Forelimb muscle (tissue), 1 donor: ENCODE measurements around the gene DEK. TPM values are rescaled to one million over a fixed set of nuclear protein-coding genes. Genes with fewer than 3 reads are reported as not detected.
"Not testable (repeated sequence)": the region's sequence is repeated elsewhere in the genome, so short reads cannot be mapped to it uniquely, and the experiment has no call there.

Experiments
- DNase-seq: peaks from one replicate; pipeline ENCODE4 v3.0.0-alpha.2; 2013; ENCODE audit warnings: low read depth
- polyA plus RNA-seq: library from polyadenylated mRNA; unstranded; fragments of 120-200 nt; gene quantifications from one replicate; pipeline ENCODE4 v1.2.1, GENCODE V29; 2013; ENCODE audit not compliant: insufficient read length

DEK gene, protein sequence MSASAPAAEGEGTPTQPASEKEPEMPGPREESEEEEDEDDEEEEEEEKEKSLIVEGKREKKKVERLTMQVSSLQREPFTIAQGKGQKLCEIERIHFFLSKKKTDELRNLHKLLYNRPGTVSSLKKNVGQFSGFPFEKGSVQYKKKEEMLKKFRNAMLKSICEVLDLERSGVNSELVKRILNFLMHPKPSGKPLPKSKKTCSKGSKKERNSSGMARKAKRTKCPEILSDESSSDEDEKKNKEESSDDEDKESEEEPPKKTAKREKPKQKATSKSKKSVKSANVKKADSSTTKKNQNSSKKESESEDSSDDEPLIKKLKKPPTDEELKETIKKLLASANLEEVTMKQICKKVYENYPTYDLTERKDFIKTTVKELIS
- 105 TPM for polyA plus RNA-seq

DNA sequence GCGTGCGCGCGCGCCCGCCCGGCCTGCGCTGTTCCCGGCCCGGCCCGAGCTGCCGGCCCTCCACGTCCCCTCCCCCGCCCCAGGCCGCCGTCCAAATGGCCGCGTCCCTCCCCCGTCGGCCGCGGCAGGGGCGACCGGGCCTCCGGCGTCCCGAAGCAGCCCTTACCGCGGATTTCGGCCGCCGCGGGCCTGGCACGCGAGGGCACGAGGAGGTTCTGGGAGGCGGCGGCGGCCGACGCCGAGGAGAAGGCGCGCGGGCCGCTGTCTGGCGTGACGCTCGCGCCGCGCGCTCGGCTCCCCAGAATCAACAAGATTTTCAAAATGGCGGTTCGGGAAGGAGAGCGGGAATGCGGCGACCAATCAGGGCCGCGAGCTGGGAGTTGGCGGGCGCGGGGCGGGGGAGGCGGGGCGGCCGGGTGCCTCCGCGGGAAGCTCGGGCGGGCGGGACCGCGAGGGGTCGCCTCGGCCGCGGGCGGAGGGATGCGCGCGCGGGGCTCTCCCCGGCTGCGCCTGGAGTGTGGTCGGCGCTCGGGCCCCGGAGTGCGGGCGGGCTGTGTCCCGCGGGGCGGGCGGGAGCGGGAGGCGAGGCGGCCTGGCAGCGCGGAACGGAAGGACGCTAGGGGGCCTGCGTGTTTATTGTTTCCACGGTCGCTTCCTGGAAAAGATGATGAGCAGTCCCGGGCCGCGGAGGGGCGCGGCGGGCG lies at the start of gene DEK:
TSS of gene DEK (minus strand) at position 312 of the 704 bp plus-strand sequence. CDS start 543 bp downstream, outside the sequence.
- DNase-seq, result no peak

DNA sequence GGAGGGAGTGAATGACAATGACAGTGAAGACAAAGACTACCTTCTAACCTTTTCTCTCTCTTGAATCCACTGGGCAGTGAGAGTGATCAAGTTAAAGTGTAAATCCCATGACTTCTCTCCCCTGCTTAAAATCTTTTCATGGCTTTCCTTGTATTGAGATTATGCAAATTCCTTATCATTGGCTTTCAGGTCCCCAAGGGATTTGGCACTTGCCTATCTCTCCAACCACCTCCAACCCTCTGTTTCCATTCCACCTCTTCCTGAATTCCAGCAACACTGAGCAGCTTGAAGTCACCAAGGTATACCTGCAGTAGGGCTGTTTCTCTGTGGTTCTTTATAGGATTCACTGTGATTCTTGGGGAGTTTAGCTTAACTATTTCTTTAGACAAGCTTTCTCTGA lies 48.0 kb upstream of the DEK start:
- no peak for DNase-seq

DNA sequence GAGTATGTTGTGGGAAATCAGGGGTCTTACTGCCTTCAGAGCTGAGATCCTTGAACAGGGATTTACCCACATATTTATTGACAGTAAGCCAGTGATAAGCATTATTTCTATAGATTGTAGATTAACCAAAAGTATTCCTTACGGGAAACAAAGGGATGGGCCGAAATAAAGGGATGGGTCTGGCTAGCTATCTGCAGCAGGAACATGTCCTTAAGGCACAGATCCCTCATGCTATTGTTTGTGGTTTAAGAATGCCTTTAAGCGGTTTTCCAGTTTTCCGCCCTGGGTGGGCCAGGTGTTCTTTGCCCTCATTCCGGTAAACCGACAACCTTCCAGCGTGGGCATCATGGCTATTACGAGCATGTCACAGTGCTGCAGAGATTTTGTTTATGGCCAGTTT lies 45.7 kb upstream of the DEK start:
- DNase-seq, result not testable (repeated sequence)

DNA sequence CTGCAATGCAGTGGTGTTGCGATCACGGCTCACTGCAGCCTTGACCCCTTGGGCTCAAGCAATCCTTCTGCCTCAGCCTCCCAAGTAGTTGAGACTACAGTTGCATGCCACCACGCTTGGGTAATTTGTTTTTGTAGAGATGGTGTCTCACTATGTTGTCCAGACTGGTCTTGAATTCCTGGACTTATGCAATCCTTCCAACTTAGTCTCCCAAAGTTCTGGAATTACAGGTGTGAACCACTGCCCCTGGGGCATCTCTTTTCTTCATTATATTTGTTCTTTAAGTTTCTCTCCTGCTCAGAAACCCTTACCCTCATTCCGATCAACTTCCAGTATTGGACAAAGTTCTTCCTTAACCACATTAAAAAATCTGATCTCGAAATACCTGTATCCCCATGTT lies 44.7 kb upstream of the DEK start:
- no peak for DNase-seq

DNA sequence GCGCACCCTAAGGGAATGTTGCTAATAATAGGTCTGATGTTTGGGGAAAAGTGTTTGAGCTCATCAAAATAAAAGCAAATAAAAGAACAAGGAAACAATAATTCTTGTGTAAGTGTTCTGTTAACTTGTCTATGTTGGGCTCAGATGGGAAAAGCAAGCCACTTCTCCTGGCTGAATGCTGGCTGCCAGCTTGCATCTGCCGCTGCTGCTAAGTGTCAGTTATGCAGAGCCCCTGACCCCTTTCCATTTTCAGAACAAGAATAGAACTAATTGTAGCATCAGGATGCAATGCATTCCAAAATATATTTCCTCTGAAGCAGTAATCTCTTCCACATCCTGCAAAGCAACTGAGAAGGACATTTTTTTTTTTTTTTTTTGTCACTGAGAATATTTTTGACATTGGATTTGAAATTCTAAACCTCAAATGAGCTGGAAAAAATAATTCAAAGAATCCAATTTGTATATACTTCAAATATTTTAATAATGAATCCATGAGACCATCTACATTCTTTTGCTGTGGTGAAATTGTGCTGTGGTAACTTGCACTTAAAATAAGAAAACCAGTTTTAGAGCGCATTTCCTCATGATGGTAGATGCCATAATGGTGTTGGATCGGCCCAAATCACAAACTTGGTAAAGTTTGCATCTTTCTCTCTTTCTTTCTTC lies 43.9 kb upstream of the DEK start:
- DNase-seq, result no peak

DNA sequence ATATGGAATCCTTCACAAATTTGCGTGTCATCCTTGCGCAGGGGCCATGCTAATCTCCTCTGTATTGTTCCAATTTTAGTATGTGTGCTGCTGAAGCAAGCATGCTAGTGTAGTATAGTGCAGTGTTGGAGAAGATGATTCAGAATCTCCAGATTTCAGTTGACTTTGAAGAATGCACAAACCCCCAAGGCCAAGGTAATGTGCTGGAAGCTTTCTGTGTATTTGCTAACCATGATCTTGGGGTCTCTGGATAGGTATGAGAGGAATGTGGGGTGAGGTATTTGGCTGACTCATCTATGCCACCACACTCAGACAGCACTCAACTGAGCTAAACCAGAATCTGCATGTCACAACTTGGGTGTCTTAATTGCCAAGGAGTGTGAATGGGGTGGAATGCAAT lies 42.6 kb upstream of the DEK start:
- no peak for DNase-seq

DNA sequence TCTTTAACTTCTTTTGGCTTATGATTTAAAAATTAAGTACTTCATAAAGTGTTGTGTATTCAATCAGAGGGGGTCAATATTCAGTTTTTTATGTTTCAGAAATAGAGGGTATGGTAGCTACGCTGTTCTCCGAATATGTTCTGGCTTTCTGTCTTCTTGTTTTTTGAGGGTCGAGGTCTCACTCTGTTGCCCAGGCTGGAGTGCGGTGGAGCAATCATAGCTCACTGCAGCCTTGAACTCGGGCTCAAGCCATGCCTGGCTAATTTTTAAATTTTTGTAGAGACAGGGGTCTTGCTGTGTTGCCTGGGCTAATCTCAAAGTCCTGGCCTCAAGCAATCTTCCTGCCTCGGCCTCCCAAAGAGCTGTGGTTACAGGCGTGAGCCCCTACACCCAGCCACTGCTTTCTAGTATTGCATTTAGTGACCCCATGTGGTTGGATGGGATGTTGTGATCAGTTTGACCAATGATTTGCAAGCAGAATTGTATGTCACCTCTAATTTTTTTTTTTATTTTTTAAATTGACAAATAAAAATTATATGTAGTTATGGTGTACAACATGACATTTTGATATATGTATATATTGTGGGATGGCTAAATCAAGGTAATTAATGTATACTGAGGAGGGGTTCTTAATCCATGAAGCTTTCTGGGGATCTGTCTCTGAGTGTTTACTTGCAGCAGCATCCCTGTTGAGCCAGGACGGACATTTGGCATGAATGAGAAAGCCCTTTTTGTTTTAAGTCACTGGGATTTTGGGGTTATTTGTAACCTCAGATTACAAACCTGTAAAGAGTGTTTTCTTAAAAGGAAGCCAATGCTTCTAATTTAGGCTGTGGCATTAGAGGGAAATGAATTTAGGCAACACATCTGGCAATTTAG lies 38.5 kb upstream of the DEK start:
- no peak for DNase-seq

DNA sequence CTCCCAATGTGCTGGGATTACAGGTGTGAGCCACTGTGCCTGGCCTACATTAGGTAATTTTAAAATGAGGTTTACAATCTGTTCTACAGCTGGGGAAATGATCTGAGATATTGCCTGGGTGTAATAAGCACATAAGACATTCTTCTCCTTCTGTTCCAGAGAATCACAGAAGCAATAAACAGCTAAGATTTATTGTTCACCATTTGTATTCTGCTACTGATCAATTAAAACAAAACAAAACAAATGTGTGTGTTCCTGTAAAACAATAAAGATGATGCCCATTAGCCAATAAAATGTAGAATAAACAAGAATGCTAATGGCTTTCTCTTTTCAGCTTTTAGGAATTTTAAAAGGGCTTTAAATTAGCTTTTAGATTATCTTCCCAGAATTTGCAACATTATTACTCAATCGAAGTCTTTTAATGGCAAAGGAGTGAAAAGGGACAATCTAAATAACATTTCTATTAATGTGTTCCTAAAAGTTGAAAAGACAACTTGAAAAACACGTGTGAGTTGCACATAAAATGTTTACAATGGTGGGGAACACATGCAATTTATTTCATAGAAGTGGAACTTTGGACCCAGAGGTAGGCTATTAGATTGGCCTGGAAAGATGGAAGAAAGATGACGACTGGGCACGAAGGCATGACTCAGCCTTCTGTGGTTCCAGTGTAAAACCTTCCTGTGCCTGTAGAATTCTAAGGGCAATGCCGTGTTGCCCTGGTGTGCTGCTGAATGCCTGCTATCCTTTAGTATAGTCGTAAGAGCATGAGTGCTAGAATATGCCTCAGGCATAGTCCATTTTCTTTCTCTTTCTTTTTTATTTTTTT lies 29.0 kb upstream of the DEK start:
- DNase-seq, result no peak

DNA sequence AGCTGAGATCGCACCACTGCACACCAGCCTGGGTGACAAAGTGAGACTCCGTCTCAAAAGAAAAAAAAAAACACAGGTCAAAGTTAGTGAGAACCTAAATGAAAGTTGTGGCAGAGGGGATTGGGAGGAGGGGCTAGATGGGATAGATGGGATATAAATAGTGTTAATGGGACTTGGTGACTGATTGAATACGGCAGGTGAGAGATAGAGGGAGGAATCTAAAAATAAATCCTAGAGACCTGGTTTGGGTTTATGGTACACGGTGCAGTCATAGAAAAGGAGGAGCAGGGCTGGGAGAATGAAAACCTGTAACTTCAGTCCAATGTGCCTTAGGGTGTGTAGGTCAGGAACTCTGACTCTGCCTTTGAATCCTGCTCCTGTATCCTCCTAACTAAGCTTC lies 25.0 kb upstream of the DEK start:
- no peak for DNase-seq

DNA sequence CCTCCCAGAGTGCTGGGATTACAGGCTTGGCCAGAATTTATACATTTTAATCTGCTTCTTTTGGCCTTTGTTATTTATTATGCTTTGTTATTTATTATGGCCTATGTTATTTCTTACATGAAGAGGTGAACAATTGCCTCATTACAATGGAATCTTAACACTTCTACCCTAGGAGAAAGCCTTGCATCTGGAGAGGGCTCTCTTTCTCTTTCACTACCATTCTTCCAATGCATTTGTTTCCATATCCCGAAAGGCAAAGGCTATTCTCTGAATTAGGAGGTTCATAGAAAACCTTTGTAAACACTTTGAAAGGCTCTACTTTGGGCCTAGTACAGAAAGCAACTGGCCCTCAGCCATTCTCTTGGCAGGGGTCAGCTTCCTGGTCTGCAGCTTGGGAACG lies 19.9 kb upstream of the DEK start:
- DNase-seq, result no peak

DNA sequence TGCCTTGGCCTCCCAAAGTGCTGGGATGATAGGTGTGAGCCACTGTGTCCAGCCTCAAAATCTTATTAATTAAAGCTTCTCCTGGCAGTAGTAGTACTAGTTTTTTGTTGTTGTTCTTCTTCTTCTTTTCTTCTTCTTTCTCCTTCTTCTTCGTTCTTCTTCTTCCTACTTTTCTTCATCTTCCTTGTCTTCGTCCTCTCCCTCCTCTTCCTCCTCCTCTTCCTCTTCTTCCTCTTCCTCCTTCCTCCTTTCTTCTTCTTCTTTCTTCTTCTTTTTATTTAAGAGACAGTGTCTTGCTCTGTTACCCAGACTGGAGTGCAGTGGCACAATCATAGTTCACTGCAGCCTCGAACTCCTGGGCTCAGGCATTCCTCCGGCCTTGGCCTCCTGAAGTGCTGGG lies 17.2 kb upstream of the DEK start:
- no peak for DNase-seq

DNA sequence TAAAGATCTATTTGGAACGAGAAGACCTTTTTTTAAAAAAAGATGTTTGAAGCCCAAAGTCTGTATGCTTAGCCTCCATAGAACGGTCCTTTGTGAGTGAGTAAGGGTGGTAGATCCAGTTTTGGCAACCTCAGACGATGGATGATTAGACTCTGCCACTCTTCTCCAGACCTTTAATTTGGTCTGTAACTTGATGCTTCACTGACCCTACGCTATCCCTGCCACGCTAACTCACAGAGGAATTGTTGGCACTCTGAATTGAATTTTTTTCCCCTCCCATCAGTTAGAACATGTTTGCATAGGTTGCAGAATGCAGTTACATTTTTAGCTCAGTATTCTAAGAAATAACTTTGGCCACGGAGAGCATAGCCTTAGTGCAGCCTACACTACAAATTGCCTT lies 15.8 kb upstream of the DEK start:
- no peak for DNase-seq

DNA sequence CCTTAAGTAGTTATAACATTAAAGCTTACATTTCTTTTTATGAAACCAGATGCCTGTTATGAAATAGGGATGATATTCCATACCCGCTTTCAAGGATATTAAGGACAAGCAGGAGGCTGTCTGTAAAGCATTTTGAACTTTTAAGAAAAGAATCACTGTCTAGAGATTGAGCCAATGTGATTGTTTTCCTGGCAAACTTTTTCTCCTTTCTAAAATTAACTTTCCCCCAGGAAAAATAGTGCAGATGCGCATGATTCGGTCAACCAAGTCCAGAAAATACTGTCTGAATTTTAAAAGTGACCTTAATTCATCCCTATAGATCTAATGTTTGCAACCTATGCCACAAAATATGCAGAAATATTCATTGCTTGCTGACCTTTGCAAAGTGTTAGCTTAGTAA lies 15.1 kb upstream of the DEK start:
- DNase-seq, result no peak

DNA sequence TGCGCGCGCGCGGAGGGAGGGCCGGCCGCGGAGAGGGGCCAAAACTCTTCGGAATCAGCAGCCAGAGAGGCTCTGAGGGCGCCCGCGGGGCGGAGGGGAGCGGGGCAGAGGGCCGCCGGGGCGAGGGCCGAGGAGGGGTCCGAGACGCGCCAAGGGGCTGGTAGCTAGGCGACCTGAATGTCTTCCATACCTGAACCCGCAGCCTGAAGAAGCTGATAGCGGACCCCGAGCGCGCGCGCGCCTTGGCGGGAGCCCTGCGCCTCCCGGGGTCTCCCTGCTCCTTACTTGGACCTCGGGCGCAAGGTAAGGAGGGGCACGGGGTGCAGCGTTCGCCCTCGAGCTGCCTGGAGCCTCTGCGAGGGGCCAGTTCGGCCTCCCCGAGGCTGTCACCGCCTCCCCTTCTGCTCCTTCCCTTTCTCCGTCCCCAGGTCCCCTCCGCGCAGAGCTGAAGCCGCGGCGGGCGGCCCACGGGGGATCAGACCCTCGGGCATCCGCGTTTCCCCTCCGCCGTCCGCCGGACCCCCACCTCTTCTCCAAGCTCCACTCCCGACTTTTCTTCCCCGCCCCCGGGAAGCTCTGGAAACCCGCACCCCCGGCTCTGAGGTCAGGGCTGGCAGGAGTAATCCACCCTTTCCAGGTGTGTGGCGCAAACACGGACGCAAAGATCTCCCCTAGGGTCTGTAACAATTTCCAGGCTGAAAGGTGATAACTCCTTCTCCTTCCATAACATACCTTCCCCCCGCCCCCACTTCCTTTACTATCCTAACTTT lies 13.1 kb upstream of the DEK start:
- no peak for DNase-seq

DNA sequence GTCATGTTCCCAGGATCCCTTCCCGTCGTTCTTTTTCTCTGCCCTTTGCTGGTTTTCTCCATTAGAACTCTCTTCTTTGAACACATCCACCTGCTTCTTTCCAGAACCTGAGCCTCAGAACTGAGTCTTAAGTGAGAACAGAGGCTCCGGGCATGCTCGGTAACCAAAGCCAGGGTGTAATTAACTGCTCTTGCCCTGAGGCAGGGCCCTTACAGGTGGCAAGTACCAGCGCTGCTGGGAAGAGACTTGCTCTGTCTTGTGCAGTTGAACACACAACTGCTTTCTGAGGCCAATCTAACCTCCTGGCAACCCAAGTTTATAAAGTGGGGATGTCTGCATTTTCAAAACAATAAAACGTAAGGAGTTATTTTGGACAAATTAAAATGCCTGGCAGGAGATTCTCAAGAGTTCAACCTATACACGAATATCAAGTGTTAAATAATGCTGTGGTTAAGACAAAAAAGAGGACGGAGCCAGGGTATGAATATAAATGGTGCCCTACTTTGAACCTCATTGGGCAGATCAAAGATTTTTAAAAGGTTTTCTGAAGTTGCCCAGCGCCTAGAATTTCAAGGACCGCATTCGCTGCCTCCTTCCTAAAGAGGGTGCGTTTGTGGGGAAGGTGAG lies 12.4 kb upstream of the DEK start:
- no peak for DNase-seq

DNA sequence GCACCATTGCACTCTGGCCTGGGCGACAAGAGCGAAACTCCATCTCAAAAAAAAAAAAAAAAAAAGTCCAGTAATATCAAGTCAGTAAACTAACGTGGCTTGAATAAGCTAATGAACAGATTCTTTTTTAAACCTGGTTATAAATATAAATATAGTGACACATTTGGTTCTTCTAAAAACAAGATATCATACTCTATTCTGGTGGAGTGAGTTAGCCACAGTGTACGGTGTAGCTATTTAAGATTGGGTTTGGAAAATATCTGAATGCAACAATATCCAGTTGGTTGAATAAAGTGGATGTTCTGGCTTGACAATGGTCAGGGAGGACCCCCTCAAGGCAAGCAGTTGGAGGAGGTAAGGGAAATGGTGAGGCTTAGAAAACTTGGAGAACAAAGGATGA lies 5.9 kb upstream of the DEK start:
- no peak for DNase-seq

DNA sequence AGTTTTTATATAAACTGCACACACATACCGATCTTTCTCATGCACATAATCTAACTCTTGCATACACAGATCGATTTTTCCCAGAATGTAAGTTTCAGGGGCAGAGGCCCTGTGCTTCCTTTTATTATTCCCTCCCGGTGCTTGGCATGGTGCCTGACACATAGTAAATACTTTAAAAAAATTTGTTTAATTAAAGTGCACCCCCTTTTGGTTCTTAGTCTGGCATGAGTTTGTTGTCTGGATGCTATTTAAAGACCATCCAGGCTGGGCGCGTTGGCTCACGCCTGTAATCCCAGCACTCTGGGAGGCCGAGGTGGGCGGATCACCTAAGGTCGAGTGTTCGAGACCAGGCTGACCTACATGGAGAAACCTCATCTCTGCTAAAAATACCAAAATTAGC lies 5.4 kb upstream of the DEK start:
- DNase-seq, result no peak

DNA sequence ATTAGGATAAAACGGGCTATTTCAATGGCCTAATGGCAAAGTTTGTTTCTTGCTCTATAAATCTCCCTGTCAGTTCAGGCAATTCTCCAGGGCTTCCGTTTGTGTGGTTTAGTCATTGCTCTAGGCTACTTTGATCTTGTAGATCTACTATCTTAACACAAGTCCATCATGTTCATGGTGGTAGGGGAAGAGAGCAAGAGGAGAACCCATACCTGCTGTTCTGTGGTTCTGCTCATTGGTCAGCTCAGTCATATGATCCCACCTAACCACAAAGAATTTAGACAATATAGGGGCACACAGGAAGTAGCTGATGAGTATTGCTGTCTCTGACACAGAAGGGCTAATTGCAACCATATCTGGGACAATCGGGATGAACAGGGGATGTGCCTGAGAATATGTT lies 4.9 kb upstream of the DEK start:
- no peak for DNase-seq

DNA sequence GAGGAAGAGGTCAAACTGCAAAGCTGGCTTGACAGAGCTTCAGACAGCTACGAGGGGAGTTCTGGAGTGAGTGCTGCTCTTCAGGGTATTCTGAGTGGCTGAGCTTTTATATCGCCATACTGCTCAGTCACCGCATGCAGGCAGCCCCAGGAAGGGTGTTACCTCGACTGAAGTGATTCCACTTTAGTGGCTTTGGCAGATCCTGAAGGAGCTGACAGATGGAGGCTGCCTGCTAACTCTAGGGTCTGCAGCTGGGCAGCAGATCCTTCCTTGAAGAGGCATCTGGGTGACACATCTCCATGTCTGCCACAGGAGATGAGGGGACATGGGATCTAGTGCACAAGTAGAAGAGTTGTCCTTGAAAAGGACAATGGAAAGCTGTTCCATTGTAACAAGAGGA lies 3.7 kb upstream of the DEK start:
- no peak for DNase-seq

DNA sequence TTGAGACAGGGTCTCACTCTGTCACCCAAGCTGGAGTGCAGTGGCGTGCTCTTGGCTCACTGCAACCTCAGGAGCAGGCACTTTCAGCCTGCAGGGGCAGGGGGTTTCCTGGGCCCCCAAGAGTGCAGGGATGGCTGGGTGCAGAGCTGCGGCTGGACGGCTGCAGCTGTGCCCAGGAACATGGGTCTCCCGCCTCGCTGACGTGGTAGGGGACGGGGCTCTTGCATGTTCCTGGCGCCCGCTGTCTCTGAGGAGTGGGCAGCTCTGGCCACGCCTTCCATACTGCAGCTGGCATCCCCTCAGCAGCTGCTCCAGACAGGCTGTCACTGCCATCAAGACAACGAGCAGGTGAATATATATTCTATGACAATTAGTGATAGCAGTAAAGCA lies 2.2 kb upstream of the DEK start:
- DNase-seq, result no peak
